GM18520 (cell line): ENCODE measurements around the gene PNKD.
A peak's percentile ranks its signal among the peaks of the same experiment; 100 is the strongest.

Experiments
- ATAC-seq: cut with Tn5 transposase; IDR thresholded peaks from one replicate; pipeline ENCODE4 v1.9.1; 2021; ENCODE audit not compliant: unreplicated experiment

PNKD gene

DNA sequence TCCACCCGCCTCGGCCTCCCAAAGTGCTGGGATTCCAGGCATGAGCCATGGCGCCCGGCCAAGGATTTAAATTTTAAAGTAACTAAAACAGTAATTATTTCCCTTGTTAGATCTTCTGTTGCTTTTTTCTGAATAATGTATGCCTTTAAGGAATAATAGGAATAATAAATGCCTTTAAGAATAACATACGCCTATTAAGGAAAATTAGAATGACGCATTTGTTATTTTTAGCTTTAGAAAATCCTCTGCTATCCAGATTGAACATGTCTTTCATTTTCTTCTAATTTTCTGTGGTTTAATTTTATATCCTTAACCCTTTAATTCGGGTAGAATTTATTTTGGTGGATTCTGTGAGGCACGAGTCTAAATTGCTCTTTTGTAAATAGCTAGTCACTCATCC lies 45.1 kb downstream of the PNKD start:
- no peak for ATAC-seq

DNA sequence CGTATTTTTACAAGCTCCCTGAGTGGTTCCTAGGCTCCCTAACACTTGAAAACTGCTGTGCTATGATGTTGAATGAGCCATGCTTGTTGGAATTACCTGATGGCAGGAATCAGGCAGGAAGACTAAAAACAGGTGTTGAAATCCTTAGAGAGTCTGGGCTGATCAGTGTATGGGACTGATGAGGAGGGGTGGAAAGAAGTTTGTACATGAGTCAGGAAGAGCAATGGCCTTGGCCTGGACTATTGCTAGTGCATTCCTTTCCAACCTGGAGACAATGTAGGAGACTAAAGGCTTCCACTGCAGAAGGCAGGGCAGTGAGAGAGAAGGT lies 46.9 kb downstream of the PNKD start:
- ATAC-seq = no peak

DNA sequence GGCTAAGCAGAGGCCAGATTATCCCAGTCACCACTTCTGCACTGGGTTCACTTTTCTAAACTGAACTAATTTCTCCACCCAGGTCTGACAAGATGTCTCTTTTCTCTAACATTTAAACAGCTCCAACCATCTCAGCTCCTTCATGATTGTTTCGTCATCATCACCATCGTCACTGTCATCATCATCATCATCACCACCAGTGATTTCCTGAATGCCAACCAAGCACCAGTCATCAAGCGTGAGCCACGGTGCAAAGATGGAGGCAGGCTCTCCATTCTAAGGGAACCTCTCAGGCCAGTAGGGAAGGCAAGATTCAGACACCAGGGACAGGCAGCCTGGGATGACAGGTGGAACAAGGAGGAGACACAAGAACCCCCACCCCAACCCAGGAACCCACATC lies 47.5 kb downstream of the PNKD start:
- ATAC-seq = no peak

DNA sequence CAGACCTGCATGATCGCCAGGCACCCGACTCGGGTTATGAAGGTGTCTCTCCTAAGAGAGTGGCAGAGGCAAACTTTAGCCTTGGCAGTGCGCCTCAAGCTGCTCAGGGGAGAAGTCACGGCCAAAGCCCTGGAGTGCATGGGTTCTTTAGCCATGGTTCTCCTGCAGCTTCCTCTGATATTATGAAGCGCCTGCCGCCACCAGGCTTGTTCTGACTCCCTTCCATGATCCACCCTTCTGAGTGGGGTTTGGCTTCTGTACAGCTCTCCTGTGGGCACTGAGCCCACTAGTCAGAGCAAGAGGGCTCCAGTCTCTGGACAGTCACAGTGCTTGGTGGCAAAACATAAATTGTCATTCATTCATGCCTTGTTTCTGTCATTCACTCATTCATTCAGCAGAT lies 47.9 kb downstream of the PNKD start:
- no peak for ATAC-seq

DNA sequence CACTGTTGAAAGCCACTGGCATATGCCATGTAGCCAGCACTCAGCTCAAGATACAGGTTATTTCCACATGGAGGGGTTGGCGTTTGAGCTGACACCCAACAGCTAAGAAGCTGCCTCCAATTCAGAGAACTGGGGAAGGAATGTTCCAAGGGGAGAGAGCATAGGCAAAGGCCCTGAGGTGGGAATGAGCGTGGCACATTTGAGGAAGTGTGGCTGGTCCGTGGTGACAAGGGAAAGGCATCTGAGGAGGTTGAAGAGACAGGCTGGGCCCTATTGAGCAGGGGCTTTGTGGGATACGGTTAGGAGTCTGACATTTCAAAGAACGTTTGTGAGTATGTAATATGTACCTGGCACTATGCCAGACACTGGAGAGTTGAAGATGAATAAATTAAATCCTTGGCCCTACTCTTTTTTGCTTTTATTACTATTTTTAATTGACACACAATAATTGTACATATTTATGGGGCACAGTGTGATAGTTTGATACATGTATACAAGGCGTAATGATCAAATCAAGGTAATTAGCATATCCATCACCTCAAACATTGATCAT lies 49.6 kb downstream of the PNKD start:
- ATAC-seq = no peak

DNA sequence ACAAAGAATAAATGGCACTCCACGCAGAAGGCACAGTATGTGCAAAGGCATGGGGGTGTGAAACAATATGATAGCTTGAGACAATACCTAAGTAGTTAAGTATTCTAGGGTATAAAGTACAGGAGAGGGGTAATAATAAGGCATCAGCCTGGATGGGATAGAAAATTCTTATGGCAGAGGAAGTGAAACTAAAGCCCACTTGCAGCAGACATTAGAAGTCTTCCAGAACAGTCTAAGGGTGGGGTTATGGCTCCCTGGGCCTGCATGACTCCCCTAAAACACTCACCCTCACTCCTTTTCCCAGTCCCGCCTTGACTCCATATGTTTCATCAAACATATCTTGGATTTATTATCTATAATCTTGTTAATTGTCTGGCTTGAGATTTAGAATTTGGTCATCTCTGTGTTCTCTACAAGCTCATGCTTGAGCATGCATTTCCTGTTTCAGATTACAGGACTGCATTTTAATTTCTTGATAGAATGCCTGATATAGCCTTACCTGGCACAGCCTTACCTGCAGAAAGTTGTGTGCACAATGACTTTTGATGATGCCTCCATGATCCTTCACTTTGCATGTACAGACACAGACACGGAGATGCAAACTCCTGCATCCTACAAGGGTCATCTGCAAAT lies 50.5 kb downstream of the PNKD start:
- ATAC-seq = no peak

DNA sequence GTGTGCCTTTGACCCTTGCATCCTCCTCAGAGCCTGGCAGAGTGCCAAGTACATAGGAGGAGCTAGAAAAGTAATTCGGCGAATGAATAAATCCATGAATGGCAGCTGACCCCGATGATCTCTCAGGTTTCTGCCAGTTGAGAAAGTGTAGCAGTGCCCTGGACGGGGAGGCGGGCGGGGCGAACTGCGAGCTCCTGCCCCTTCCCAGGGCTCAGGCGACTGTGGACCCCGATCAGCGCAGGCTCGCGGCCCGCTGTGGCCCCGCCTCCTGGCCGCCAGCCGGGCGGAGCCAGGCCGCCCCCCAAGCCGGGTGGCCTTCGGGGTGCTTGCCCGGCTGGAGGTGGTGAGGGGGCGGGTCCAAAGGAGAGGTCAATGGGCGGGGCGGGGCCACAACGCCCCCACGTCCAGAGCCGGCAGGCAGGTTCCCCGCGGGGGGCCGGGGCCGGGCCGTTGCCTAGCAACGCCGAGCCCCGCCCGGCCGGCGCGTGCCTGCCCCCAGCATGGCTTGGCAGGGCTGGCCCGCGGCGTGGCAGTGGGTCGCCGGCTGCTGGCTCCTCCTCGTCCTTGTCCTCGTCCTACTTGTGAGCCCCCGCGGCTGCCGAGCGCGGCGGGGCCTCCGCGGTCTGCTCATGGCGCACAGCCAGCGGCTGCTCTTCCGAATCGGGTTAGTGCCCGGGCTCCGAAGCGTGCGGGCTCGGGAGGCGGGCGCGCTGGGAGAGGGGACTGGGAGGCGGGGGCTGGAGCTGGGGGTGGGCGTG lies 52.6 kb downstream of the PNKD start:
- peak; percentile 69 for ATAC-seq

DNA sequence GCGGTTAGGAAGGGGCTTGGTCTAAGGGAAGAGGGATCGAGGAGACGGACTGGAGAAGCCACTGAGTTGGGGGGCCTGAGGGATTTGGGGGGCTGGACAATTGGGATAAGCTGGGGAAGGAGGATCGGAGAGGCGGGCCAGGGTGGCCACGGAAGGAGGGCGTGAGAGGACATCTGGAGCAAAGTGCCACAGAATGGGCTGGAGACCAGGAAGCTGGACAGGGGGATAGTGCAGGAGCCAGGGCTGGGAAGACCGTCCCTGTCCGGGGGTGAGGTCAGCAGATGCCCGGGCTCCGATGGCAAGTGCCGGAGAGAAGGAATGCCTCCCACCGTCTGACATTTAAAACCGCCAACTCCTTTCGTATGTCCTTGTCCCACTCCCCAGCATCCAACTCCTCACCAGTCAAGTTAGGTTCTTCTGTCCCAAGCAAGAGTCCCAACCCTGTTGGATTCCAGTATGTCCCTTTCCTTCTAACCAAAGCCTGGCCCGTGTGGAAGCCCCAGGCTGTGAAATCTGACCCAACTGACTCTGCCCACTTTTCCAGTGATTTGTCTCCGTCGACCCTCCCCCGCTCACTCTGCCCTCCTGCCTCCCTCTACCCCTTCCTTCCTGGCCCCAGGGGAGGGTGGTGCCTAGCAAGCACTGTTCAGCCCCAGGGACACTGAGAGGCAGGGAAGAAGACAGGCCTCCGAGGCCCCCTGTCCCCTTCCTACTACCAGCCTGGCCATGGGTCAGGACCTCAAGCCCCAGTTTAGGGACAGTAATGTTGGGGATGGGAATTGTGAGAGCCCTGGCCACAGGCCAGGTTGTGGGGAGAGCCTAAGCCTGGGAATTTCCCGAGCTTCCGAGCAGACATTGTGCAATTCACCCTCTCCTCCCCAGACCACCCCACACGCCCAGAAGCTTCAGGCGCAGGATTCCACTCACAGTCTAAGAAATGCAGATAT lies 53.5 kb downstream of the PNKD start:
- ATAC-seq = no peak

DNA sequence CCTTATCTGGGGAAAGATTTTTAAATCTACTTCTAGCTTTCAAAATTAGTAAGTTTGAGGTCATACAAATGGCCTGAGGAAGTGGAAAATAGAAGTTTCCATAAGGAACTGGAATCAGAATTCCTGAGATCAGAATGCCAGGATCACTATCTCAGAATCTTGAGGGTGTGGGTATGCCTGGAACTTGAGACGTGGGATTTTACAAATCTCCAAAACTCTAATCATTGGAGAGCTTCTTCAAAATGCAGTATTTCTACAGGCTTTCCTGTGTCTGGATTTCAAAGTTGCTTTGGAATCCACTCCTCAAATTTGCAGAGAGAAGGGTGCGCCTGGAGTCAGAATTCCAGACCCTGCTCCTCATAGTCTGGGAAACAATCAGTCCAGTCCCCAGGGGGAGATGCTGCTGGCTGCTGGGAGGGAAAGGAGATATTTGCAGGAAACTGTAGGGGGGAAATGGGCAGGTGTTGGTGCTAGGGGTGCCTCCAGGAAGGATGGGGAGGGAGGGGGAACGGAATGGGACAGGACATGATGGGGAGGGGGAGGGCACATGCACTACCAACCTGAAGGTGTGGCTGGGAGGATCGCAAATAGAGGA lies 55.3 kb downstream of the PNKD start:
- no peak for ATAC-seq

DNA sequence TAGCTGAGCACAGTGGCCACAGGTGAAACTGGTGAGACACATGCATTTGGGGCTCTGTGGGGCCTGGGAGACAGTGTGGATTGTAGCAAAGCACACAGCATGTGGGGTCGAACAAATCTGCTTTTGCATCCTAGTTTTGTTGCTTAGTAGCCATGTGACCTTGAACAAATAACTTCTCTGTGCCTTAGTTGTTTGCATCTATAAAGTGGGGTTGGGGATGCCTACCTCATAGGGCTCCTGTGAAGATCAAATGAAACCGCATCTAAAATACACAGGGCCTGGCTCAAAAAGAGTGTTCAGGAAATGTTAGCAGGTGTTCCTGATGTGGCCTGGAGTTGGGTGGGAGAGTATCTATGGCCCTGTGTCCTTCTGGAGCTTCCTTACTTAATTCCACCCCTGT lies 56.0 kb downstream of the PNKD start:
- ATAC-seq = no peak

DNA sequence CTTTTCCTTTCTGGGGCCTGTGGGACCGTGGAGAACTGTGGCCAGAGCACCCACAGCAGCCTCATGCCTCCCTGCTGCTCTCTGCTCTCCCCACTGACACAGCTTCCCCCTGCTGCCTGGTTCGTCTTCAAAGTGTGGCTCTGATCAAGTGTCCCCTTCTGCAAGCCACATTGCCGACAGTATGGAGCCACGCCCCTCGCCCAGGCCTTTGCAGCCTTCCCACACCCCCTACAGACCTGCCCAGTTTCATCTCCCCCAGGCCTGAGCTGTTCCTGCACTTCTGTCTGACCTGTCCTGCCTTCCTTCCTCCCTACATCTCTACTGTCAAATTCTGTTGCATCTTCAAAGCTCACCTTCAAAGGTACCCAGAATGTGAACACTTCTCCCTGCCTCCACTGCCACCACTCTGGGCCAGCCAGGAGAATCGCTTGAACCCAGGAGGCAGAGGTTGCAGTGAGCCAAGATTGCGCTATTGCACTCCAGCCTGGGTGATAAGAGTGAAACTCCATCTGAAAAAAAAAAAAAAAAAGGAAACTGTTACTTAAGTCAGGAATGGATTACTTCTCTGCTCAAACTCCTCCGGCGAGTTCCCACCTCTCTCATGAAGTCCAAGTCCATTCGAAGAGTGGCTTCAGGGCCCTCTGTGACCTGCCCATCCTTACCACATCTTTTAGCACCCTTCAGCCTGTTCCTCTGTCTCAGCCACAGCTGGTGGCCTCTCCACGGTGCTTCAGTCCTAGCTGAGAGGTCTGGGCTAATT lies 57.3 kb downstream of the PNKD start:
- ATAC-seq = no peak

DNA sequence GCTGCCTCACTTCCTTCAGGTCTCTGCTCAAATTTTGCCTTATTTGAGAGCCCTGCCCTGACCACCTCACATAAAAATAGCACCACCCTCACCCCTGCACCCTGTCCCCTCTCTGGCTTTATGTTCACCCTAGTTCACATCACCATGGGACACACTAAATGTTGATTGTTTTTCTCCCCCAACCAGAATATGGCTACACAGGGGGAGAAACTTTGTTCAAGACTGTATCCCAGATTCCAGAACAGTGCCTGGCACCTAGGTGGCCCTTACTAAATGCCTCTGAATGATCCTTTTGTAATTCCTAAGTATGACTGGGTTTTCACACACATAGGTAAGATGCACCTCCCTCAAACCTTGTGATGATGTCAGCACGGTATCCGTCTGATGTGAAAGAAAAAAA lies 58.0 kb downstream of the PNKD start:
- no peak for ATAC-seq

DNA sequence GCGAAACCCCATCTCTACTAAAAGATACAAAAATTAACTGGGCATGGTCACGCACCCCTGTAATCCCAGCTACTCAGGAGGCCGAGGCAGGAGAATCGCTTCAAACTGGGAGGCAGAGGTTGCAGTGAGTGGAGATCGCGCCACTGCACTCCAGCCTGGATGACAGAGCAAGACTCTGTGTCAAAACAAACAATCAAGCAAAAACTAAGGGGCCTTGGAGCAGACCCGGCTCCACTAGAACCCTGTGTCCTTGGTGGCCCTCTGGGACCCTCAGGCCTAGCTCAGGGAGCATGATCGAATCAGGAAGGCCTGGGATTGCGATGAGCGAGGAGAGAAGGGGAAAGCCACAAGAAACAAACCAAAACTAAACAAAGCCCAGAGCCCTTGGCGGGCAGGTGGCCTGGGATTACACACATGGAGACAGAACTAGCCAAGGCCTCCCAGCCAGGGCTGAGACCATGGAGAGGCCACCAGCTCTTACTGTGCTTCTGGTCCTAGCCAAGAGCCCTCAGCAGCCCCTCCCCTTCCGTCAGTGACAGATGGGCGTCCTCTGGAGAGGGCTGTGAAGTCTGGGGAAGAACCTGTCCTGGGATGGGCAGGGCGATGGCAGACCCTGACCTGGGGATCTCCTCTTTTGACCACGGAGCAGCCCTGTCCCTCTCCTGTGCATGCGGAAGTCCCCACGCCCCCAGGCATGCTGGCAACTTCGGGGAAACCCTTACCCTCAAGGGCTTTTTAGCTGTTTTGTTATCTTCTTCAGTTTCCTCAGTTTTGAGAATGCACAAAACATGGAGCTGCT lies 58.9 kb downstream of the PNKD start:
- peak; percentile 30 for ATAC-seq

DNA sequence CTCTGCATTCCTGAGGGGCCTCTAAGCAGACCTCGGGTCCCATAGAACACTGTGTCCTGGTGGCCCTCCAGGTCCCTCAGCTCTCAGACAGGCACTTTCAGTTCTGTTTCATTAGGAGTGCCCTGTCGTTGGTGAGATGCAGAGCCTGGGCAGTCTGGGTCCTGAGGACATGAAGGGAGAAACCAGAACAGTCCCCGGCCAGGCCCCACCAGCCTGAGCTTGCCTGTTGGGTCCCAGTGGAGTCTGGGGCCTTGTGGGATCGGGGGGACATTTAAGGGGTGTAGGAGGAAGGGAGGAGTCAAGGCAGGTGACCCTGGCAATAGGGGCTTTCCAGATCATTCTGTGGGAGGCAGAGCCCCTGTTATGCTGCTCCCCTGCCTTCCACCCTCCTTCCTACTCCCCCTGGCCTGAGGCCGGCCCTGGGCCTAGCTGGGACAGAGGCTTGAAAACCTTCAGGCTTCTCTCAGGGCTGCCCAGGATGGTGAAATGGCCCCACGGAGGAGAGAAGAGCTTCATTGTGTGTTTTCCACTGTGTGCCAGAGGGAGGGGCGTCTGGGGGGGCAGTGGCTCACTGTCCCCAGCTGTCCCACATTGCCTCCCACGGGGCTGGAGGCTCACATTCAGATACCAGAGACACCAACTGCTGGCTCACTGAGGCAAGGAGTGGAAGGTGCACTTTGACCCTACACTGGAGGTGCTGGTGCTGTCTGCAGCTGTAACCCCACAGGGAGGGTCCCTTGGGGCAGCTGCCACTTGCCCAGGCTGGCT lies 59.7 kb downstream of the PNKD start:
- ATAC-seq = peak; percentile 18

DNA sequence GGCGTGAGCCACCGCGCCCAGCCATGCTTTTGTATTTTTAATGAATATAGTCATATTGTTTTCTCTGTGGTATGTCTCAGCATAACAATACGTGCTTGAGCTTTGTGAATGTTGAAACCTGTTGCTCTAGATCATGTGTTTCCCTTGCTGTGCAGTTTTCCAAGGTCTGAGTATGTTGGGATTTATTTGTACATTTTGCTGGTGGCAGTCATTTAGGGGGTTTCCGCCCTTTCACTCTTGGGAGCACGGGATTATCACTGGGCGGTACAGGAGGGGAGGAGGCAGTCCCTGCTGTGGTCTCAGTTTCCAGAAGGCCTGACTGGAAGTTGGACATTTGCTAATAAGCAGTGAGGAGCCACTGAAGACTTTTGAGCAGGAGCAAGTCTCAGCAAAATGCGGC lies 61.4 kb downstream of the PNKD start:
- no peak for ATAC-seq

DNA sequence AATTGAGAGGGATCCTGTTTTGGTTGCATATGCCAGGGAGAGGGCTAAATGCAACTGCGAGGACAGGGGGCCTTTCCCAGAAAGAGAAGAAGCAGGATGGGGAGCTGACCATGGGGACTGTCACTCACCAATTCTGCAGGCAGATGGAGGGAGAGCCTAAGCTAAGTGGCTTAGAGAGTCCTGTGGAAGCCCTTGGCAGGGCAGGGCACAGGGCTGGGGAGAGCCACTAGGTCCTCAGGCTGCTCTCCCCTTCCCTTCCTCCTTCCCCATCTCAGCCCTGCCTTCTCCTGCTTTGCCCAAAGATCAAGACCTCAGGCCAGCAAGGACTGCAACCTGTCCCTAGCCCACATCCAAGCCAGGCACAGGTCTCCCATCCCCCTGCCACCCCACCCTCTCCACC lies 62.0 kb downstream of the PNKD start:
- no peak for ATAC-seq

DNA sequence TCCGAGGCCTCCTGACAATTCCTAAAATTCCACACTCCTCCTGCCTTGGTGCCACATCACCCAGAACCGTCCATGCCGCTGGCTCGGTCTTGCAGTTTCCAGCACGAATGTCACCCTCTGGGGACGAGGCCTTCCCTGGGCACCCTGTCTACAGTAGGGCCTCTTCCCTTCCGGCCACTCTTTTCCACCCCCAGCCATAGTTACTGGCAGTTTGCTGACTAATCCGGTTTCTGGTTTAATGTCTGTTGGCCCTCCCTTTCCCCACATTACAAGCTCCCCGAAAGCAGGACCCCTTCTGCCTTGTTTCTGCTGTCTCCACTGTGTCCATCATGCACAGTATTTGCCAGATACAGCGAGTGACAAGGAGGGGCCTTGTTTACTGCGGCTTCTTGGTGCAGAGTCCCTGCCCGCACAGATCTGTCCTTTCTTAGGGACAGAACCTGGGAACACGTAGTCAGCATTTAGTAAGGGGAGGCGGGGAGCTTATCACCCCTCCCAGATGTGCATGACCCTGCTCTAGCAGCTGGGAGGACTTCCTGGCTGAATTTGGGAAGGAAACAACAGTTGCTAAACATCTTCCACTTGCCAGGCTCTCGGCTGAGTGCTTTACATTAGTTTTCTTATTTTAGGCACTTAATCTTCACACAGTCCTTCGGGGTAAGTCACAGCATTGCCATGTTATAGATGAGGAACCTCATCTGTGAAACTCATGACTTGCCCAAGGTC lies 62.8 kb downstream of the PNKD start:
- no peak for ATAC-seq

DNA sequence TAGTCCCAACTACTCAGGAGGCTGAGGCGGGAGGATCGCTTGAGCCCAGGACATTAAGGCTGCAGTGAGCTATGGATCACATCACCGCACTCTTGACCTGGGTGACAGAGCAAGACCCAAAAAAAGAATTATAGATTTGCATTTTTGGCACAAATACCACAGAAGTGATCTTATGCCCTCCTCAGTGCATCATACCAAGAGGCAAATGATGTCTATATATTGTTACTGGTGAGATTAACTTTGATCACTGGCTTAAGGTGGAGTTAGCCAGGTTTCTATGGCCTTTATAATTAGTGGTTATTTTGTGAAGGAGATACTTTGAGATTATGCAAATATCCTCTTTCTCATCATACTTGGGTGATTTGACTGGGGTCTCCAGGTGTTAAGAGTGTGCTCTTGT lies 64.2 kb downstream of the PNKD start:
- ATAC-seq = no peak
